NCI-H1417 (cell line): ENCODE measurements around the gene C19orf44.
"Not testable (repeated sequence)": the region's sequence is repeated elsewhere in the genome, so short reads cannot be mapped to it uniquely, and the experiment has no call there.

Source experiments
- DNase-seq, 3 experiments: peaks; one replicate each; lab custom pipeline; 2025; lab: John Stamatoyannopoulos, UW

Gene C19orf44

GRCh38 chr19:16495982-16496612 lies at the start of gene C19orf44, which contains the start of gene CALR3:
Gene C19orf44 (plus strand): TSS chr19:16496394. CDS start chr19:16500793, 4,399 bp downstream.
Gene CALR3 (minus strand): TSS chr19:16496167. CDS start chr19:16496129, 38 bp downstream.
- peak; percentile 96 to 99 (median 98) for DNase-seq

- DNase-seq, result no peak
Observed at GRCh38 chr19:16446724-16447368, 49.3 kb upstream of the C19orf44 start.

- not testable (repeated sequence) for DNase-seq
Observed at GRCh38 chr19:16448872-16449271, 47.3 kb upstream of the C19orf44 start.

GRCh38 chr19:16449330-16449961 lies 46.7 kb upstream of the C19orf44 start:
- no peak for DNase-seq

- peak in 1 of 3 experiments; percentile 3 for DNase-seq
Observed at GRCh38 chr19:16452325-16452724, 43.9 kb upstream of the C19orf44 start.

GRCh38 chr19:16454351-16454918 lies 41.8 kb upstream of the C19orf44 start:
- no peak for DNase-seq

GRCh38 chr19:16455489-16455888 lies 40.7 kb upstream of the C19orf44 start:
- no peak for DNase-seq

GRCh38 chr19:16456652-16457194 lies 39.5 kb upstream of the C19orf44 start:
- no peak for DNase-seq

GRCh38 chr19:16457195-16457953 lies 38.8 kb upstream of the C19orf44 start:
- DNase-seq, result no peak

- DNase-seq, result no peak
Observed at GRCh38 chr19:16457954-16458331, 38.3 kb upstream of the C19orf44 start.

- DNase-seq, result no peak
Observed at GRCh38 chr19:16458391-16459341, 37.5 kb upstream of the C19orf44 start.

- no peak for DNase-seq
Observed at GRCh38 chr19:16459680-16460079, 36.5 kb upstream of the C19orf44 start.

GRCh38 chr19:16460454-16460853 lies 35.7 kb upstream of the C19orf44 start:
- DNase-seq, result no peak

GRCh38 chr19:16461630-16462051 lies 34.6 kb upstream of the C19orf44 start:
- no peak for DNase-seq

- DNase-seq, result no peak
Observed at GRCh38 chr19:16462757-16463250, 33.4 kb upstream of the C19orf44 start.

- DNase-seq, result no peak
Observed at GRCh38 chr19:16463341-16463990, 32.7 kb upstream of the C19orf44 start.

GRCh38 chr19:16463991-16464575 lies 32.1 kb upstream of the C19orf44 start:
- DNase-seq, result no peak

GRCh38 chr19:16465239-16465638 lies 31.0 kb upstream of the C19orf44 start:
- DNase-seq, result no peak

- DNase-seq, result not testable (repeated sequence)
Observed at GRCh38 chr19:16466802-16467427, 29.3 kb upstream of the C19orf44 start.
